GM12865 (cell line): Measurements from ENCODE around the gene RAB8B.
"Not testable (repeated sequence)": the region's sequence is repeated elsewhere in the genome, so short reads cannot be mapped to it uniquely, and the experiment has no call there.

Experiments
- DNase-seq: peaks from one replicate; pipeline ENCODE4 v3.0.0; 2010; ENCODE audit warnings: low read depth
- H3K4me3 ChIP-seq: 2 replicates; pipeline ENCODE4 v1.5.1; 2011; ENCODE audit warnings: mild to moderate bottlenecking, low read depth, low read length, control low read depth
- TF ChIP-seq, protein P1 (sequence below): IDR thresholded peaks from 2 replicates; pipeline ENCODE4 v1.5.1; 2011; ENCODE audit warnings: low read length, control low read depth, low read depth, inconsistent platforms; ENCODE audit not compliant: insufficient read depth; ENCODE audit errors: missing control alignments

RAB8B gene

DNA sequence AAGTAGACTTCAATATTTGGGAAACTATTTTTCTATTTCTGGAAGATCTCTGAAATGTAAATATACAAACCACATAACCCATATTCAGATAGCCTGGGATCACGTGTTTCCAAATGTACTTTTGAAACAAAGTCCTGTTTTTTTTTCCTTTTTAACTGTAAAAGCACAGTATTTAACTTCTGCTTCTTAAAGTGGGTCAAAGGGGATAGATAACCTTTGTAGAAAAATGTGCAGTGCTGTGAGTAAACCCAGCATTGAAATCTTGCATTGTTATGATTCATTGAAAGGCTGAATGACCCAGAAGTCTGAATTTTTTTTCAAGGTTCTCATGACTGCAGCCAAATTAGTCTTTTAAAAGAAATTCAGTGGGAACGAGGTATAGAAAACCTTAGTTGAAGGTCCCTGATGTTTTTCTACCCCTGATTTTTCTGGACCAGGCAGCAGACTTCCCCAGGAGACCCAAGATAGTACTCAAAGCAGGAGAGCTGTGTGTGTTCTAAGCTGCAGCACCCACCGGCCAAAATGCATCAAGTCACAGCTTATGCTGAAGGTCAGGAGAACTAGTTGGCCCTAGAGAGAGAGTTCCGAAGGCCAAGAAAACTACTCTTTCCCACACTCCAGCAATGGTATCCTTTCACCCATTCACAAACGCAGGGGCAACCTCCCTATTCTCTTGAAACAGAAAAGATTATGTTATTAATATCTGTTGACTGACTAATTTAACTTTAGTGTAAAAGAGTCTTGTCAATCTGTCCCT is 44.4 kb downstream of the RAB8B start:
- TF ChIP-seq, protein P1, sequence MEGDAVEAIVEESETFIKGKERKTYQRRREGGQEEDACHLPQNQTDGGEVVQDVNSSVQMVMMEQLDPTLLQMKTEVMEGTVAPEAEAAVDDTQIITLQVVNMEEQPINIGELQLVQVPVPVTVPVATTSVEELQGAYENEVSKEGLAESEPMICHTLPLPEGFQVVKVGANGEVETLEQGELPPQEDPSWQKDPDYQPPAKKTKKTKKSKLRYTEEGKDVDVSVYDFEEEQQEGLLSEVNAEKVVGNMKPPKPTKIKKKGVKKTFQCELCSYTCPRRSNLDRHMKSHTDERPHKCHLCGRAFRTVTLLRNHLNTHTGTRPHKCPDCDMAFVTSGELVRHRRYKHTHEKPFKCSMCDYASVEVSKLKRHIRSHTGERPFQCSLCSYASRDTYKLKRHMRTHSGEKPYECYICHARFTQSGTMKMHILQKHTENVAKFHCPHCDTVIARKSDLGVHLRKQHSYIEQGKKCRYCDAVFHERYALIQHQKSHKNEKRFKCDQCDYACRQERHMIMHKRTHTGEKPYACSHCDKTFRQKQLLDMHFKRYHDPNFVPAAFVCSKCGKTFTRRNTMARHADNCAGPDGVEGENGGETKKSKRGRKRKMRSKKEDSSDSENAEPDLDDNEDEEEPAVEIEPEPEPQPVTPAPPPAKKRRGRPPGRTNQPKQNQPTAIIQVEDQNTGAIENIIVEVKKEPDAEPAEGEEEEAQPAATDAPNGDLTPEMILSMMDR, result no peak
- DNase-seq, result no peak

DNA sequence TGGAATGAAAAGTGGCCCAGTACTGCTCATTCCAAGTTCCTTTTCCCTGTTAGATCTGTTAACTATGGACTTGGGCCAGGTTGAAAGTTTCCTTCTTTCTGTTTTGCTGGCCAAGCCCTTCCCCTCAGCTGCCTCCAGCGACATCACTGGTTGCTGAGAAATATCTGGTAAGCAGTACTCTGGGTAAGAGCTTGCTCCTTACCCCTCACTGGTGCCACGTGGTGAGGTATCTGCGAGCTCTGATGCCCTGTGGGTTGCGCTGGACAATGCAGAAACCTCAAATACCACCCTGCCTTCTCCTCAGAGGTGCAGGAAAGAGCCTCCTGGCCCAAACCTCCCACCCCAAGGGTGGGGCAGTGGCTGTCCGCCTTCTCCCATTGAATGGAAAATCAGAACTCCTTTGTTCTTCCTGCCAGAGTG is 45.1 kb downstream of the RAB8B start:
- DNase-seq, result peak; percentile 41

More for the DNA sequence above, 44.4 kb downstream of the RAB8B start:
- H3K4me3 ChIP-seq, result no peak overlapping the region

DNA sequence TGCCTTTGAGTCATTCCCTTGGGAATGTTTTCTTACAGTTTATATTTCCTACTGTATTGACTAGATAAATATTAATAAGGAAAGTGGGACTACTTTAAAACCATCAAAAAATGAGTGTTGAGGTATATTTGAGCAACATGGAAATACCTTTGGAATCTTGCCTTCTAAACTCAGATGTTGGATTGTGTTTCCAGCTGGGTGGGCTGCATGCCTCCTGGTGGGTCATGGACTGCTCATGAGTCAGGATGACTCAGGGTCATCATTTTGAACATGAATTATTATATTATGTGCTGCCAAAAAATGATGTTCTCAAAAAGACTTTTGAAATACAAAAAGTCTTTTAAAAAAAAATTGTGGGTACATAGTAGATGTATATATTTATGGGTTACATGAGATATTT is 46.9 kb downstream of the RAB8B start:
- TF ChIP-seq, protein P1, result no peak
- no peak for DNase-seq
- H3K4me3 ChIP-seq, result no peak overlapping the region

More for the DNA sequence above, 45.1 kb downstream of the RAB8B start:
- no peak overlapping the region for H3K4me3 ChIP-seq
- TF ChIP-seq, protein P1, result no peak

- H3K4me3 ChIP-seq, DNase-seq: not testable (repeated sequence)
Observed at GRCh38 chr15:63237086-63237485, 47.7 kb downstream of the RAB8B start.

- DNase-seq, result no peak
- H3K4me3 ChIP-seq, result no peak overlapping the region
- TF ChIP-seq, protein P1, result no peak
Observed at GRCh38 chr15:63238171-63238570, 48.8 kb downstream of the RAB8B start.

- DNase-seq, result peak; percentile 81
- no peak overlapping the region for H3K4me3 ChIP-seq
- TF ChIP-seq, protein P1, result no peak
Observed at GRCh38 chr15:63238796-63239195, 49.4 kb downstream of the RAB8B start.

DNA sequence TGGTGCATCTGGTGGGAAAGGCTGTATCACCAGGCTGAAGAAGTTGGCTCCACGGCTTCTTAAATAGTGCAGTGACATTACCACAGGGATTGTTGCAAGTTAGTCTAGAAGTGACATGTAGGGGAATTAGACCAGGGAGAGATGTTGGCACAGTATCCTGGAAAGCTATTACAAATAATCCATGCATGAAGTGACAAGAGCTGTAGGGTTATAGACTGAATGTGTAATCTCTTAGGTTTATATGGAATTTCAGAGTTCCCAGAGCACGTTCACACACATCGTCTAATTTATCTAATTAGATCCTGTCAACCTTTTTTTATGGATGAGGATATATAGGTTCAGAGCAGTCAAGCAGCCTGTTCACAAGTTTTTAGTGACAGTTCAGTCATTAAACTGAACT is 50.7 kb downstream of the RAB8B start:
- TF ChIP-seq, protein P1, result no peak
- DNase-seq, result no peak
- H3K4me3 ChIP-seq, result no peak overlapping the region
